Esophagus squamous epithelium (tissue), 5 donors: ENCODE results near the gene SPTAN1. TPM values are rescaled to one million over a fixed set of nuclear protein-coding genes. Genes with fewer than 3 reads are reported as not detected.

Experiments used
- DNase-seq: peaks from one replicate; lab custom pipeline; 2025; lab: John Stamatoyannopoulos, UW
- H3K27ac ChIP-seq, 4 donors: fragments of 200-600 bp; sonication (generic); one replicate each; pipeline ENCODE4 v1.5.1; 2016 to 2019; ENCODE audit warnings: mild to moderate bottlenecking in 1 of 4
- H3K27me3 ChIP-seq, 4 donors: fragments of 200-600 bp; sonication (generic); 1 replicate in 3 of 4; 2 replicates in 1 of 4; pipeline versions ENCODE4 v1.5.1 to v1.6.0; 2017 to 2021; ENCODE audit warnings: antibody characterized with exemption in 1 of 4
- H3K36me3 ChIP-seq, 3 donors: fragments of 200-600 bp; sonication (generic); one replicate each; pipeline ENCODE4 v1.5.1; 2016 to 2019
- H3K4me1 ChIP-seq, 3 donors: fragments of 200-600 bp; sonication (generic); one replicate each; pipeline ENCODE4 v1.5.1; 2017 to 2019
- H3K4me3 ChIP-seq, 4 donors: fragments of 200-600 bp; sonication (generic); 1 replicate in 3 of 4; 2 replicates in 1 of 4; pipeline ENCODE4 v1.5.1; 2016 to 2019; ENCODE audit warnings: mild to moderate bottlenecking in 2 of 4, moderate library complexity in 1 of 4
- H3K9me3 ChIP-seq, 3 donors: fragments of 200-600 bp; sonication (generic); one replicate each; pipeline ENCODE4 v1.5.1; 2016 to 2019
- POLR2A ChIP-seq, 4 donors: fragments of 450-650 bp; IDR thresholded peaks; one replicate each; pipeline ENCODE4 v1.6.1; 2017; ENCODE audit warnings: antibody characterized with exemption in 4 of 4, mild to moderate bottlenecking in 4 of 4, moderate library complexity in 3 of 4
- WGBS, 2 donors: methylation state at CpG; one replicate each; pipeline ENCODE4 v1.1.5; 2018; 5-methylcytosine and 5-hydroxymethylcytosine counted together
- intact Hi-C: fragments of 100-400 bp; cut with DNase I; formaldehyde crosslinking; loops from one replicate; pipeline ENCODE4 v1.15.0; 2022
- total RNA-seq, 4 donors: library from RNA; depleted of rRNA; stranded (reverse); fragments of >200 nt; gene quantifications; one replicate each; pipeline ENCODE4 v1.1.0, GENCODE V29; 2016
- TF ChIP-seq, protein P1 (sequence below), 6 experiments: fragments of 450-650 bp in 4 of 6; fragments of 200-600 bp in 2 of 6; sonication (generic) in 2 of 6; IDR thresholded peaks; one replicate each; pipeline ENCODE4 v1.5.1; 2016 to 2019; ENCODE audit warnings: antibody characterized with exemption in 6 of 6, mild to moderate bottlenecking in 4 of 6, moderate library complexity in 4 of 6
- donor health status: DM: yes; HTN: yes; CAD: no.

Gene SPTAN1
- total RNA-seq, 4 donors from 2014 or later = 97.8 to 233 (median 160) TPM

GRCh38 chr9:128512820-128513219 is 39.6 kb upstream of the SPTAN1 start:
- Histone ChIP-seq H3K27me3 (no peaks in the 10 kb centered on the region), H3K4me3 (no peak overlapping the region), H3K27ac (no peak overlapping the region), H3K4me1 (no peaks in the 10 kb centered on the region), H3K36me3 (peaks cover 13 to 93% (median 50%) of the 10 kb centered on the region in 3 donors), H3K9me3 (no peaks in the 10 kb centered on the region)
- no peak for DNase-seq
- intact Hi-C loops = no loop called here
- 96 to 98% methylated on average over 9 of the region's 9 CpGs for WGBS, 2 donors
- TF ChIP-seq, protein P1, sequence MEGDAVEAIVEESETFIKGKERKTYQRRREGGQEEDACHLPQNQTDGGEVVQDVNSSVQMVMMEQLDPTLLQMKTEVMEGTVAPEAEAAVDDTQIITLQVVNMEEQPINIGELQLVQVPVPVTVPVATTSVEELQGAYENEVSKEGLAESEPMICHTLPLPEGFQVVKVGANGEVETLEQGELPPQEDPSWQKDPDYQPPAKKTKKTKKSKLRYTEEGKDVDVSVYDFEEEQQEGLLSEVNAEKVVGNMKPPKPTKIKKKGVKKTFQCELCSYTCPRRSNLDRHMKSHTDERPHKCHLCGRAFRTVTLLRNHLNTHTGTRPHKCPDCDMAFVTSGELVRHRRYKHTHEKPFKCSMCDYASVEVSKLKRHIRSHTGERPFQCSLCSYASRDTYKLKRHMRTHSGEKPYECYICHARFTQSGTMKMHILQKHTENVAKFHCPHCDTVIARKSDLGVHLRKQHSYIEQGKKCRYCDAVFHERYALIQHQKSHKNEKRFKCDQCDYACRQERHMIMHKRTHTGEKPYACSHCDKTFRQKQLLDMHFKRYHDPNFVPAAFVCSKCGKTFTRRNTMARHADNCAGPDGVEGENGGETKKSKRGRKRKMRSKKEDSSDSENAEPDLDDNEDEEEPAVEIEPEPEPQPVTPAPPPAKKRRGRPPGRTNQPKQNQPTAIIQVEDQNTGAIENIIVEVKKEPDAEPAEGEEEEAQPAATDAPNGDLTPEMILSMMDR (IDR thresholded peaks at IDR 0.05) = no peak
- TF ChIP-seq POLR2A (IDR thresholded peaks at IDR 0.05) = no peak

DNA sequence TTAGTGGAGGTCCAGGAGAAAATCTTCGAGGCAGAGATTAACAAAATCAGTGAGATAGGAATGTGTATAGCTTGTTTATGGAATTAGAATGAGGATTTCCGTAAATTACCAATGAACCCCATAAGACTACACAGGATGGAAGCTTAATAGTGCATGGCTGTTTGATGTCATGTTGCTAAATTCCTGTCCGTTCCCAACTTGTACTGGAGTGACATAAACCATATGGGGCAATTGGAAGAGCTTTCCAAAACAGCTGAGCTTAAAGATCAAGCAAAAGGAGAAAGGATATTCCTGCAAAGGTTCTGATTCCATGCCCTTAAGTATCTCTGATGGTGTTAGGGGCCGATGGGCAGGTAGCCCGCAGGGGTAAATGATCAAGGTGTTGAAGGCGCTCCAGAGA is 30.4 kb upstream of the SPTAN1 start:
- Histone ChIP-seq H3K27me3 (no peaks in the 10 kb centered on the region), H3K4me3 (no peak overlapping the region), H3K4me1 (peaks cover 0 to 10% (median 0%) of the 10 kb centered on the region in 3 donors), H3K36me3 (peaks cover 7 to 100% (median 24%) of the 10 kb centered on the region in 3 donors), H3K9me3 (no peaks in the 10 kb centered on the region), H3K27ac (no peak overlapping the region)
- TF ChIP-seq, protein P1 (IDR thresholded peaks at IDR 0.05) = no peak
- no peak for TF ChIP-seq POLR2A (IDR thresholded peaks at IDR 0.05)
- WGBS, 2 donors = 92 to 94% methylated on average over 6 of the region's 6 CpGs
- intact Hi-C loops = no loop called here
- no peak for DNase-seq

- TF ChIP-seq, protein P1 (IDR thresholded peaks at IDR 0.05) = no peak
- no peak for TF ChIP-seq POLR2A (IDR thresholded peaks at IDR 0.05)
- 20 to 59% methylated on average over 9 to 13 of the region's 13 CpGs for WGBS, 2 donors
- no peak for DNase-seq
- Histone ChIP-seq H3K27me3 (no peaks in the 10 kb centered on the region), H3K4me3 (no peak overlapping the region), H3K27ac (peak overlapping the region in 2 of 4 donors; percentile 9 to 27), H3K9me3 (no peaks in the 10 kb centered on the region), H3K36me3 (peaks cover 4 to 100% (median 23%) of the 10 kb centered on the region in 3 donors), H3K4me1 (peaks cover 0 to 10% (median 0%) of the 10 kb centered on the region in 3 donors)
- intact Hi-C loops = no loop called here
These were observed 29.0 kb upstream of the SPTAN1 start for GRCh38 chr9:128523199-128523925.

DNA sequence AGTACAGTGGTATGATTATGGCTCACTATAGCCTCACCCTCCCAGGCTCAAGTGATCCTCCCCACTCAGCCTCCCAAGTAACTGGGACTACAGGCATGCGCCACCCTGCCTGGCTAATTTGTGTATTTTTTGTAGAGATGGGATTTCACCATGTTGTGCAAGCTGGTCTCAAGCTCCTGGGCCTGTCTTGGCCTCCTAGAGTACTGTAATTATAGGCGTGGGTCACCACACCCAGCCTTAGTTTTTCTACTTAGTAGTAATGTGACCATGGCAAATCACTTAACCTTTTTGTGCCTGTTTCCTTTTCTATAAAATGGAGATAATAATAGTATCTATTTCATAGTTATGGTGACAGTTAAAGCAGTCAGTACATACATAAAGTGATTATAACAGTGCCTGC is 25.7 kb upstream of the SPTAN1 start:
- H3K36me3 ChIP-seq = peaks cover 4 to 100% (median 36%) of the 10 kb centered on the region in 3 donors
- peaks cover 0 to 10% (median 0%) of the 10 kb centered on the region in 3 donors for H3K4me1 ChIP-seq
- 76 to 82% methylated on average over 2 of the region's 2 CpGs for WGBS, 2 donors
- intact Hi-C loops = no loop called here
- DNase-seq = no peak
- TF ChIP-seq, protein P1 (IDR thresholded peaks at IDR 0.05) = no peak
- no peak for TF ChIP-seq POLR2A (IDR thresholded peaks at IDR 0.05)
- H3K27ac ChIP-seq = no peak overlapping the region
- no peaks in the 10 kb centered on the region for H3K9me3 ChIP-seq
- H3K27me3 ChIP-seq = no peaks in the 10 kb centered on the region
- no peak overlapping the region for H3K4me3 ChIP-seq

DNA sequence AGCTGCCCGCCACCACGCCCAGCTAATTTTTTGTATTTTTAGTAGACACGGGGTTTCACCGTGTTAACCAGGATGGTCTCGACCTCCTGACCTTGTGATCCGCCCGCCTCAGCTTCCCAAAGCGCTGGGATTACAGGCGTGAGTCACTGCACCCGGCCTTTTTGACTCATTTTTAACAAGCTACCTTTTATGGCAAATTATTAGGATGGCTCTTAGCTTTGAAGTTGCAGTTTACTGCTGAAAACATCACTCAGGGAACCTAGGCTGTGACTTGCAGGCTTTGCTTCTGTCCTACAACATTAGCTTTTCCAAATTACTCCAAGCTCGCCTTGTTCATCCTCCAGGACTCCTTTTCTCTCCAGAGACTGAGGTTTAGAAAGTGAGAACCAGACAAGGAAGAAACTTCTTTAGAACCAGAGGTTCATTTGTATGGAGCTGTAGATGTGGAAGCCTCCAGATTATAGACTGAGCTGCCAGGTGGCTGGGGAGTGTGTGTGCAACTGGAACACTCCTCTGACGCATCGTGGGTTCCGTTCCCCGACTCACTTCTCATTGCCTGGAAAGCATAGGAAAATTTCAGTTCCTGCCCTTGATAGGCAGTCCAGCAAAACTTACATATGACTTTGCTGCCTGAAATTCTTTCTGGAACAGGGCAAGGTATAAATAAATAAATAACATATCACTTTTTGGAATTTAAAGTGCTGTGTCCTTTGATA is 23.8 kb upstream of the SPTAN1 start:
- Histone ChIP-seq H3K27ac (peak overlapping the region in 1 of 4 donors; percentile 29), H3K4me3 (no peak overlapping the region), H3K36me3 (peaks cover 4 to 100% (median 34%) of the 10 kb centered on the region in 3 donors), H3K27me3 (no peaks in the 10 kb centered on the region), H3K9me3 (no peaks in the 10 kb centered on the region), H3K4me1 (peaks cover 0 to 1% (median 0%) of the 10 kb centered on the region in 3 donors)
- no peak for DNase-seq
- intact Hi-C loops = no loop called here
- TF ChIP-seq, protein P1 (IDR thresholded peaks at IDR 0.05) = no peak
- 65 to 81% methylated on average over 15 of the region's 15 CpGs for WGBS, 2 donors
